HUES6 (cell line): ENCODE measurements around the gene FBXO3.
"Not testable (repeated sequence)": the region's sequence is repeated elsewhere in the genome, so short reads cannot be mapped to it uniquely, and the experiment has no call there.

Experiments
- H3K27ac ChIP-seq: 2 replicates; pipeline ENCODE4 v1.7.0; 2013; ENCODE audit warnings: low read depth, mild to moderate bottlenecking, low read length, inconsistent platforms
- H3K27me3 ChIP-seq: 2 replicates; pipeline ENCODE4 v1.6.1; 2013; ENCODE audit warnings: low read length; ENCODE audit not compliant: control insufficient read depth, insufficient read depth
- H3K36me3 ChIP-seq: 2 replicates; pipeline ENCODE4 v1.6.1; 2013; ENCODE audit warnings: low read length; ENCODE audit not compliant: control insufficient read depth, insufficient read depth
- H3K4me1 ChIP-seq: 2 replicates; pipeline ENCODE4 v1.6.1; 2013; ENCODE audit warnings: low read length; ENCODE audit not compliant: control insufficient read depth, insufficient read depth
- H3K4me3 ChIP-seq: 2 replicates; pipeline ENCODE4 v1.5.1; 2013; ENCODE audit warnings: low read depth, low read length
- H3K9ac ChIP-seq: one replicate; pipeline ENCODE4 v1.6.1; 2013; ENCODE audit warnings: mild to moderate bottlenecking, low read length
- H3K9me3 ChIP-seq: 2 replicates; pipeline ENCODE4 v1.6.1; 2013; ENCODE audit warnings: low read depth, low read length; ENCODE audit not compliant: control insufficient read depth, insufficient read depth

FBXO3 gene

GRCh38 chr11:33712436-33712835, 61.9 kb downstream of the FBXO3 start:
- Histone ChIP-seq H3K27me3 (no peaks in the 10 kb centered on the region), H3K27ac (no peak overlapping the region), H3K36me3 (peaks cover 54% of the 10 kb centered on the region), H3K4me1 (no peaks in the 10 kb centered on the region), H3K4me3 (no peak overlapping the region), H3K9ac (no peak overlapping the region), H3K9me3 (no peaks in the 10 kb centered on the region)

- Histone ChIP-seq H3K9ac (no peak overlapping the region), H3K4me3 (no peak overlapping the region), H3K27me3 (no peaks in the 10 kb centered on the region), H3K9me3 (no peaks in the 10 kb centered on the region), H3K4me1 (no peaks in the 10 kb centered on the region), H3K27ac (no peak overlapping the region), H3K36me3 (peaks cover 46% of the 10 kb centered on the region)
These were observed 64.9 kb downstream of the FBXO3 start for GRCh38 chr11:33709466-33709865.

GRCh38 chr11:33708985-33709384, 65.3 kb downstream of the FBXO3 start:
- no peaks in the 10 kb centered on the region for H3K27me3 ChIP-seq
- H3K4me3 ChIP-seq = no peak overlapping the region
- peaks cover 42% of the 10 kb centered on the region for H3K36me3 ChIP-seq
- H3K27ac ChIP-seq = no peak overlapping the region
- H3K9ac ChIP-seq = no peak overlapping the region
- no peaks in the 10 kb centered on the region for H3K9me3 ChIP-seq
- H3K4me1 ChIP-seq = no peaks in the 10 kb centered on the region

GRCh38 chr11:33707831-33708230, 66.5 kb downstream of the FBXO3 start:
- not testable (repeated sequence) for H3K9ac ChIP-seq, H3K27me3 ChIP-seq, H3K4me3 ChIP-seq, H3K4me1 ChIP-seq, H3K9me3 ChIP-seq, H3K27ac ChIP-seq
- peaks cover 32% of the 10 kb centered on the region for H3K36me3 ChIP-seq

- no peak overlapping the region for H3K27ac ChIP-seq
- no peaks in the 10 kb centered on the region; the same call in 1 of the 2 replicates for H3K4me1 ChIP-seq
- no peak overlapping the region for H3K4me3 ChIP-seq
- H3K9me3 ChIP-seq = no peaks in the 10 kb centered on the region
- no peak overlapping the region for H3K9ac ChIP-seq
- H3K36me3 ChIP-seq = peaks cover 28% of the 10 kb centered on the region
- H3K27me3 ChIP-seq = no peaks in the 10 kb centered on the region
These were observed 67.4 kb downstream of the FBXO3 start for GRCh38 chr11:33706966-33707365.

GRCh38 chr11:33706546-33706945, 67.8 kb downstream of the FBXO3 start:
- Histone ChIP-seq H3K27me3 (no peaks in the 10 kb centered on the region), H3K4me1 (no peaks in the 10 kb centered on the region; the same call in 1 of the 2 replicates), H3K36me3 (peaks cover 28% of the 10 kb centered on the region), H3K27ac (no peak overlapping the region), H3K9ac (no peak overlapping the region), H3K4me3 (no peak overlapping the region), H3K9me3 (no peaks in the 10 kb centered on the region)

GRCh38 chr11:33704240-33705002, 69.9 kb downstream of the FBXO3 start:
- Histone ChIP-seq H3K27me3 (peaks cover 7% of the 10 kb centered on the region), H3K9ac (no peak overlapping the region), H3K36me3 (peaks cover 18% of the 10 kb centered on the region), H3K4me3 (no peak overlapping the region), H3K4me1 (peaks cover 13% of the 10 kb centered on the region), H3K27ac (no peak overlapping the region), H3K9me3 (no peaks in the 10 kb centered on the region)

GRCh38 chr11:33703788-33704187, 70.5 kb downstream of the FBXO3 start:
- no peak overlapping the region for H3K9ac ChIP-seq
- no peaks in the 10 kb centered on the region for H3K9me3 ChIP-seq
- no peak overlapping the region for H3K4me3 ChIP-seq
- H3K27ac ChIP-seq = no peak overlapping the region
- H3K4me1 ChIP-seq = peaks cover 15% of the 10 kb centered on the region
- peaks cover 12% of the 10 kb centered on the region for H3K36me3 ChIP-seq
- H3K27me3 ChIP-seq = peaks cover 14% of the 10 kb centered on the region

- peaks cover 15% of the 10 kb centered on the region for H3K4me1 ChIP-seq
These were observed 71.1 kb downstream of the FBXO3 start for GRCh38 chr11:33703234-33703633.

GRCh38 chr11:33701302-33702230, 72.8 kb downstream of the FBXO3 start:
- Histone ChIP-seq H3K4me3 (peak overlapping the region; percentile 83), H3K27ac (no peak overlapping the region), H3K4me1 (peaks cover 19% of the 10 kb centered on the region), H3K36me3 (0 out of 2 replicates have a peak, but pooled peaks cover 4% of the 10 kb centered on the region), H3K9ac (peak overlapping the region; percentile 31), H3K27me3 (peaks cover 14% of the 10 kb centered on the region), H3K9me3 (no peaks in the 10 kb centered on the region)

More at GRCh38 chr11:33703234-33703633, 71.1 kb downstream of the FBXO3 start:
- no peak overlapping the region for H3K9ac ChIP-seq
- H3K36me3 ChIP-seq = 0 out of 2 replicates have a peak, but pooled peaks cover 8% of the 10 kb centered on the region
- H3K4me3 ChIP-seq = no peak overlapping the region
- peaks cover 14% of the 10 kb centered on the region for H3K27me3 ChIP-seq
- no peaks in the 10 kb centered on the region for H3K9me3 ChIP-seq
- no peak overlapping the region for H3K27ac ChIP-seq
